GM19099 (cell line): ENCODE data around the gene ETFA.

Experiments
- POLR2A ChIP-seq: IDR thresholded peaks from 3 replicates; pipeline ENCODE4 v1.6.1; 2011; ENCODE audit warnings: low read depth; ENCODE audit not compliant: insufficient read length; ENCODE audit errors: extremely low read depth

ETFA gene

GRCh38 chr15:76320012-76320411 lies 8.7 kb upstream of the ETFA start:
- no peak for TF ChIP-seq POLR2A

DNA sequence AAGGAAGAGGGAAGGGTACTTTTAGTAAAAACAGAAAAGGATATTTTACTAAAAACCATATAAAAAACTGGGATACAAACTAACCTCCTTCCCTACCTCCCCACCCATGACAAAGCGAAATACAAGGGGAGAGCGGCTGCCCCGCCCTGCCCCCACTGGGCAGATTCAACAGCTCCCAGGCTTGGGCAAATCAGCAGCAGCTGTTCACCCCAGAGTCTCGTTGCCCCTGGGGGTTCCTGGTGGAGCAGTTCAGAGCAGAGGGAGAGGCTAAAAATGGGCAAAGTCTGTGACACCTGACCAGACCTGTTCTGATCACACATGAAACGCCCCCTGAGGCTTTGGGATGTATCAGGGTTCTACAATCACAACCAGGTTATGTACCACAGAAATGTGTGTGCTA lies 2.5 kb upstream of the ETFA start:
- no peak for TF ChIP-seq POLR2A

GRCh38 chr15:76312540-76313174 lies 1.4 kb upstream of the ETFA start:
- no peak for TF ChIP-seq POLR2A

- TF ChIP-seq POLR2A, result no peak
These were observed 682 bp downstream of the ETFA start for GRCh38 chr15:76310475-76311099.

GRCh38 chr15:76309601-76310330 lies 1.5 kb downstream of the ETFA start:
- TF ChIP-seq POLR2A, result no peak

DNA sequence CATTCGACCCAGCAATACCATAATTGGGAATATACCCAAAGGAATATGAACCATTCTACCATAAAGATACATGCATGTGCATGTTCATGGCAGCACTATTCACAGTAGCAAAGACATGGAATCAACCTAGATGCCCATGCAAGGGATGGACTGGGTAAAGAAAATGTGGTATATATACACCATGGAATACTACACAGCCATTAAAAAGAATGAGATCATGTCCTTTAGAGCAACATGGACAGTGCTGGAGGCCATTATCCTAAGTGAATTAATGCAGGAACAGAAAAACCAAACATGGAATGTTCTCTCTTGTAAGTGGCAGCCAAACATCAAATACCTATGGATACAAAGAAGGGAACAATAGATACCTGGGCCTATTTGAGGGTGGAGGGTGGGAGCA lies 7.4 kb downstream of the ETFA start:
- TF ChIP-seq POLR2A, result no peak

- no peak for TF ChIP-seq POLR2A
These were observed 11.5 kb downstream of the ETFA start for GRCh38 chr15:76299786-76300185.

GRCh38 chr15:76298986-76299385 lies 12.3 kb downstream of the ETFA start:
- TF ChIP-seq POLR2A, result no peak

DNA sequence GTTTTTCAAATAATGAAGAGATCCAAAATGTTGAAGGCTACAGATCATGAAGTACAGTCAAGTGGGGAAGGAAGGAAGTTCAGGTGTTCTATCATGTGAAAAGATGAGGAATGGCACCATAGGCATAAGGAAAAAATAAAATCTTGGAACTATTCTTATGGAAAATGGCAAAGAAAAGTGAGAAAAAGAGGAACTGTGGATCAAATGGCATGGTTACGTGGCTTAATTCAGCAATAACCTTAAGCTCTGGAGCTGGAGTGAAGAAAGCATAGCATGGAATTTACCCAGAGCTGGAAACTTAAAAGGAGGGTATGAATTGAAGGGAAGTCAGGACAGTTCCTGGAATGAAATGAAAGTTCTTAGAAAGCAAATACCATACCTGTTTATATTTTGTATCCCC lies 14.4 kb downstream of the ETFA start:
- TF ChIP-seq POLR2A, result no peak

GRCh38 chr15:76293361-76293760 lies 17.9 kb downstream of the ETFA start:
- TF ChIP-seq POLR2A, result no peak

- TF ChIP-seq POLR2A, result no peak
These were observed 21.7 kb downstream of the ETFA start for GRCh38 chr15:76289582-76289981.

GRCh38 chr15:76286271-76286879 lies 24.9 kb downstream of the ETFA start:
- no peak for TF ChIP-seq POLR2A

DNA sequence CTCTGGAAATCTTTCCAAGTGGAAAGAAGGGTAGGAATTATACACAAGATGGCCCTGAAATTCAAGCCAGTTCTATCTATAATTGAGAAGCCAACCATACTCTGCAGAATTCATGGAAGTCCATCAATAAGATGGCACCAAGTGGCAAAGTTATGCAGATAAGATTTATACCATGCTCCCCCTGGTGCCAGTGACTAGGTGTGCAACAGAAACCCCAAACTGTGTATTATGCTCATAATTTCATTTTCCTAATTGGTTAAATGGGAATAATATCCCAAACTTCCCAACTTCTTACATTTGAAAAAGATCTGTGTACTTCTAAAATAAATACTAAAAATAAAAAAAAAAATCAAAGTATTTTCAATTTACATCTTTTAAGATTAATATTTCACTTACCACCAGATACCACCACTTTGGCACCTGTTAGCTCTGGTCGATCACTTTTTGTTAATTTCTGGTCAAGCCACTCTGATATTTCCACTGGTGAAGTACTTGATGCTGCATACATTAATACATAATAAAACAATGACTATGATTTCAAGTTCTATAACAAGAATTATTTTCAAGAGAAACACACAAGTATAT lies 25.9 kb downstream of the ETFA start:
- TF ChIP-seq POLR2A, result no peak

DNA sequence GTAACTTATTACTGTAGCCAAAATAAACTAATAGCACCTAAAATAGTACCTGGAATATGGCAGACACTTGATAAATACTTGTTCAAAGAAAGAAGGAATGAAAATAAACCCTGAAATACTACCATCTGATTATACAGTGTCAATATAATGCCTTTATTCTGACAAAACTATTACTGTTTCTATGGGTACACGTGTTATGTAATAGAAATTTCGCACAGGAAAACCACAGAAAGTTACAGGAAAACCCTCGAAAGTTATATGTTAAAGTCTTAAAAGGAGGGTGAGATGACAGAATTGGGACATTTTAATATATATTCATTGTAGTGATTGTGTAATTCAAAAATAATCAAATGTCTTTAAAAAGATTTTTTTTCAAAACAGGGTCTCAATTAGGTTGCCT lies 28.8 kb downstream of the ETFA start:
- TF ChIP-seq POLR2A, result no peak

- no peak for TF ChIP-seq POLR2A
These were observed 32.6 kb downstream of the ETFA start for GRCh38 chr15:76278651-76279050.

DNA sequence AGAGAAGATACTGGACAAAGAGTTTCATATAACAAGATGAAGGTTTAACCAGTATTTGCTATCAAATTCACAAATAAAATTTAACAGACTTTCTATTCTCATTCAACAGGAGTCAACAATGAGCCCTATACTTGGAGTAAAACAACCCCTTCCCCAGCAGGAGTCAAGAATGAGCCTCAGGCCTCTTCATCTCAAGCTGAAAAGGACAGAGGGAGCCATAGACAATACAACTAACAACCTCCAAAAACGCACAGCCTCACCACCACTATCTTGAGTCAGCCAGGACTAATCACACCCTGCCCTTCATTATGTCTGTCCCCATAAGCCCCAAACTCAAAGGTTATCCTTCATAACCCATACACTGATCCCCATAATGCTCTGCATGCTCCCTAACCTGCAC lies 36.4 kb downstream of the ETFA start:
- no peak for TF ChIP-seq POLR2A

DNA sequence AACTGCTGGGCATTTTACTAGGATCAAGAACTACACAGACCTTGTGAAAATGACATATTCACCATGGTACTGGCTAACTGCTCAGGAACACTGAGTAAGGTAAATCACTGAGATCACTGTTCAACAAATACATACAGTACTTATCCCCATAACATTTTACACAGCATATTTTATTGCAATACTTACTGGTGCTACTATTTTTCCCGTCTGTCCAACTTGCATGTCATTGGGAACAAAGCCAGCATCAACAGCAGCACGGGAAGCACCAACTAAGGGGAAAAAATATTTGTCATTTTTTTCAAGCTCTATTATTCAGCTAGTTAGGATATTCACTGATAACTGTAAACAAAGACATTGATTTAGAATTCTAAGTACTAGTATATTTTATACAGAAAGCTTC lies 37.0 kb downstream of the ETFA start:
- no peak for TF ChIP-seq POLR2A
